SU-DHL-6 (cell line): Measurements from ENCODE around the gene ZNF208.

ENCODE experiments used
- H2AFZ ChIP-seq: fragments of 200-600 bp; sonication (generic); 2 replicates; pipeline ENCODE4 v1.6.1; 2014; ENCODE audit warnings: low read depth, mild to moderate bottlenecking, moderate library complexity, mixed read lengths, antibody characterized with exemption, low read length; ENCODE audit not compliant: severe bottlenecking
- H3F3A ChIP-seq: fragments of 200-600 bp; shearing (Covaris generic); 2 replicates; pipeline ENCODE4 v1.6.0; 2016; ENCODE audit warnings: antibody characterized with exemption, mild to moderate bottlenecking; ENCODE audit not compliant: insufficient read depth
- H3K27ac ChIP-seq: fragments of 200-600 bp; sonication (generic); 2 replicates; pipeline ENCODE4 v1.5.1; 2016; ENCODE audit warnings: low read depth, mild to moderate bottlenecking, low read length, moderate library complexity, mixed read lengths
- H3K27me3 ChIP-seq: fragments of 200-600 bp; sonication (generic), shearing (Covaris generic); 2 replicates; pipeline ENCODE4 v1.6.0; 2014; ENCODE audit warnings: mild to moderate bottlenecking, low read length
- H3K36me3 ChIP-seq: fragments of 200-600 bp; sonication (generic); 2 replicates; pipeline ENCODE4 v1.6.1; 2014; ENCODE audit warnings: mild to moderate bottlenecking, low read length, mixed read lengths
- H3K4me2 ChIP-seq: fragments of 300-600, 200-600 bp; shearing (Covaris generic), sonication (generic); 2 replicates; pipeline ENCODE4 v1.6.0; 2014; ENCODE audit warnings: low read length, low read depth, mild to moderate bottlenecking; ENCODE audit not compliant: poor library complexity, severe bottlenecking
- H3K4me3 ChIP-seq: fragments of 200-600 bp; sonication (generic); 2 replicates; pipeline ENCODE4 v1.5.1; 2014; ENCODE audit warnings: antibody characterized with exemption, low read length, mild to moderate bottlenecking, mixed read lengths; ENCODE audit not compliant: insufficient read depth, poor library complexity, severe bottlenecking
- H3K79me2 ChIP-seq: fragments of 200-600 bp; sonication (generic); 2 replicates; pipeline ENCODE4 v1.6.1; 2014; ENCODE audit warnings: mild to moderate bottlenecking, low read length, moderate library complexity; ENCODE audit not compliant: insufficient read depth
- H3K9ac ChIP-seq: fragments of 200-600 bp; sonication (generic); 2 replicates; pipeline ENCODE4 v1.7.0; 2014; ENCODE audit warnings: mild to moderate bottlenecking, low read length
- H3K9me2 ChIP-seq: fragments of 200-600 bp; sonication (generic); replicated peaks from 2 replicates; pipeline ENCODE4 v1.6.1; 2014; ENCODE audit warnings: low read length; ENCODE audit not compliant: insufficient read depth
- H3K9me3 ChIP-seq: fragments of 200-600 bp; sonication (generic); 2 replicates; pipeline ENCODE4 v1.6.1; 2014; ENCODE audit warnings: low read length, mixed read lengths; ENCODE audit not compliant: insufficient read depth
- H4K20me1 ChIP-seq: fragments of 200-600 bp; sonication (generic); 2 replicates; pipeline ENCODE4 v1.6.1; 2014; ENCODE audit warnings: low read depth, mild to moderate bottlenecking, antibody characterized with exemption, low read length, moderate library complexity, mixed read lengths
- EZH2phosphoT487 ChIP-seq: fragments of 200-600 bp; sonication (generic), shearing (Covaris generic); conservative IDR thresholded peaks from 2 replicates; pipeline ENCODE4 v1.6.1; 2018; ENCODE audit warnings: mild to moderate bottlenecking, antibody characterized with exemption, low read length, moderate library complexity, mixed read lengths
- TF ChIP-seq, protein P1 (sequence below): fragments of 200-600 bp; sonication (generic); IDR thresholded peaks from one replicate; pipeline ENCODE4 v1.5.1; 2017; ENCODE audit warnings: antibody characterized with exemption, mild to moderate bottlenecking, low read length, moderate library complexity; ENCODE audit not compliant: insufficient read depth, poor library complexity, severe bottlenecking

Gene ZNF208

DNA sequence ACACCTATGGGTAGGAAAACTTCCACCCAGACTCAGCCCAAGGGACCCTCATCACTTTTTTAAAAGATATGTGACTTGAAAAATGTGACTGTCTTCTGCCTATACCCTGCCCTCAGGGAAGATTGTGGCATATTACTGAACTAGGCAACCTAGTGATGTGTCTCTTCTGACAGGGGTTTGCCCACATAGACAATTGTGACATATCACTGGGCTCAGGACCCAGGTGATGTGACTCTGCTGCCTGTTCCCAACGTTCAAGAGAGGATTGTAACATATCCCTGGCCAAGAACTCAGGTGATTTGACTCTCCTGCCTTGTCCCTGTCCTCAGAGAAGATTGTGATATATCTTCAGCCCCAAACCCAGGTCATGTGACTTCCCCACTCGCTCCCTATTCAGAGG lies 88.5 kb downstream of the ZNF208 start:
- Histone ChIP-seq H3F3A (no peaks in the 10 kb centered on the region), H3K79me2 (no peaks in the 10 kb centered on the region), H3K36me3 (no peaks in the 10 kb centered on the region), H3K4me3 (no peak overlapping the region), H3K27me3 (no peaks in the 10 kb centered on the region), H4K20me1 (no peaks in the 10 kb centered on the region), H3K27ac (no peak overlapping the region), H3K9me2 (no peaks in the 10 kb centered on the region), H3K9me3 (peaks cover 13% of the 10 kb centered on the region; the same call in 1 of the 2 replicates), H3K9ac (no peak overlapping the region), H2AFZ (no peak overlapping the region), H3K4me2 (no peak overlapping the region)
- TF ChIP-seq EZH2phosphoT487: no peak
- TF ChIP-seq, protein P1, sequence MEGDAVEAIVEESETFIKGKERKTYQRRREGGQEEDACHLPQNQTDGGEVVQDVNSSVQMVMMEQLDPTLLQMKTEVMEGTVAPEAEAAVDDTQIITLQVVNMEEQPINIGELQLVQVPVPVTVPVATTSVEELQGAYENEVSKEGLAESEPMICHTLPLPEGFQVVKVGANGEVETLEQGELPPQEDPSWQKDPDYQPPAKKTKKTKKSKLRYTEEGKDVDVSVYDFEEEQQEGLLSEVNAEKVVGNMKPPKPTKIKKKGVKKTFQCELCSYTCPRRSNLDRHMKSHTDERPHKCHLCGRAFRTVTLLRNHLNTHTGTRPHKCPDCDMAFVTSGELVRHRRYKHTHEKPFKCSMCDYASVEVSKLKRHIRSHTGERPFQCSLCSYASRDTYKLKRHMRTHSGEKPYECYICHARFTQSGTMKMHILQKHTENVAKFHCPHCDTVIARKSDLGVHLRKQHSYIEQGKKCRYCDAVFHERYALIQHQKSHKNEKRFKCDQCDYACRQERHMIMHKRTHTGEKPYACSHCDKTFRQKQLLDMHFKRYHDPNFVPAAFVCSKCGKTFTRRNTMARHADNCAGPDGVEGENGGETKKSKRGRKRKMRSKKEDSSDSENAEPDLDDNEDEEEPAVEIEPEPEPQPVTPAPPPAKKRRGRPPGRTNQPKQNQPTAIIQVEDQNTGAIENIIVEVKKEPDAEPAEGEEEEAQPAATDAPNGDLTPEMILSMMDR: no peak

DNA sequence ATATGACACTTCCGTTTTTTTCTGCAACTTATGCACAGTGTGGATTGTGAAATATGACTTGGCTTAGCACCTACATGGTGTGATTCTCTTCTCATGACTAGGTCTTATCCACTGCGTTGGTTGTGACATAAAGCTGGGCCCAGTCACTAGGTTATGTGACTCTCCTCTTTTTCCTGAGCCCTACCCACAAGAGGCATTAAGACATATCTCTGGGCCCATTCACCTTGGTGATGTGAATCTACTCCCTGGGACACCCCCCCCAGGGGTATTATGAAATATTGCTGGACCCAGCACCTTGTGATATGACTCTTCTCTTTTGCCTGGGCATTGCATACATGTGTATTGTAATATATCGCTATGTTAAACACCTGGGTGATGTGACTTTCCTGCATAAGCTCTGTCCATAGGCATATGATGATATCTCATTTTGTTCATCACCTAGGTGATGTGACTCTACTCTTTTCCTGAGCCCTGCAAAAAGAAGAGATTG lies 89.0 kb downstream of the ZNF208 start:
- Histone ChIP-seq H3F3A (no peaks in the 10 kb centered on the region), H3K27ac (no peak overlapping the region), H3K27me3 (no peaks in the 10 kb centered on the region), H2AFZ (no peak overlapping the region), H3K36me3 (no peaks in the 10 kb centered on the region), H3K4me2 (no peak overlapping the region), H3K9me3 (peaks cover 13% of the 10 kb centered on the region; the same call in 1 of the 2 replicates), H3K4me3 (no peak overlapping the region), H3K79me2 (no peaks in the 10 kb centered on the region), H4K20me1 (no peaks in the 10 kb centered on the region), H3K9me2 (no peaks in the 10 kb centered on the region), H3K9ac (no peak overlapping the region)
- TF ChIP-seq, protein P1: no peak
- TF ChIP-seq EZH2phosphoT487: no peak

DNA sequence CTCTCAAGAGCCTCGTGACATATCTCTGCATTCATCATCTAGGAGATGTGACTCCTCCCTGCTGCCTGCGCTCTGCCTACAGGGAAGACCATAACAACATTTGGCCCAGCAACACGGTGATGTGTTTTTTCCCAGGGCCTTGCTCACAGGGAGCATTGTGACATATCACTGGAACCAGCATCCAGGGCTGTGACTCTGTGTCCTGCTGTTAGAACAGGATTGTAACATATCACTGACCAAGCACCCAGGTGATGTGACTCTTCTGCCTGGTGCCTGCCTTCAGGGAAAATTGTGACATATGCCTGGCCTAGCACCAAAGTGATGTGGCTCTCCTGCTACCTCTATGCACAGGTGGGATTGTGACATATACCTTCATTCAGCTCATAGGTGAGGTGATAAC lies 95.3 kb downstream of the ZNF208 start:
- Histone ChIP-seq H3K36me3 (no peaks in the 10 kb centered on the region), H3K27ac (no peak overlapping the region), H2AFZ (no peak overlapping the region), H3F3A (no peaks in the 10 kb centered on the region), H3K79me2 (no peaks in the 10 kb centered on the region), H3K27me3 (no peaks in the 10 kb centered on the region), H3K4me3 (no peak overlapping the region), H3K4me2 (no peak overlapping the region), H3K9me2 (no peaks in the 10 kb centered on the region), H3K9ac (no peak overlapping the region), H4K20me1 (no peaks in the 10 kb centered on the region), H3K9me3 (no peaks in the 10 kb centered on the region)
- no peak for TF ChIP-seq EZH2phosphoT487

DNA sequence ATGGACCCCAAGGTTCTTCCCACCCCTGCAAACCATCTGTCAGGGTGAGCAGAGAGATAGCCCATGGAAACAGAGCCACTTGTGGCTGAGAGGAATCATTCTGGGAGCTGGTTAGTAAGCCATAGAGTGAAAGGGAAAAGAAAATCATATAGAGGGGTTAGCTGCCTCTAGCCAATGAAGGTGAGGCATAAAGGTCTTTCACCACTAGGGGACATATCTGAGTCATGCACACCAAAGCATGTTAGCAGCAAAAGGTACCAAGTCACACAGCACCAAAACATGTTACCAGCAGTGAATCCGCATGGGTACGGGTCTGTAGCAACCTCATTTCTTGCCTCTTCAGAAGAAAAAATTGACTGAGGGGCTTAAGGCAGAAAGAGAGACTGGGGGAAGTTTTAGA lies 98.1 kb downstream of the ZNF208 start:
- H3K27me3 ChIP-seq: no peaks in the 10 kb centered on the region
- H4K20me1 ChIP-seq: no peaks in the 10 kb centered on the region
- H3F3A ChIP-seq: no peaks in the 10 kb centered on the region
- H3K4me2 ChIP-seq: no peak overlapping the region
- no peaks in the 10 kb centered on the region for H3K36me3 ChIP-seq
- no peaks in the 10 kb centered on the region for H3K9me3 ChIP-seq
- H2AFZ ChIP-seq: no peak overlapping the region
- no peaks in the 10 kb centered on the region for H3K9me2 ChIP-seq
- no peak overlapping the region for H3K4me3 ChIP-seq
- H3K79me2 ChIP-seq: no peaks in the 10 kb centered on the region
- H3K9ac ChIP-seq: no peak overlapping the region
- no peak overlapping the region for H3K27ac ChIP-seq
- no peak for TF ChIP-seq EZH2phosphoT487
- TF ChIP-seq, protein P1: peak; percentile 39
